Measurements from ENCODE around the gene GIGYF2. TPM values are rescaled to one million over a fixed set of nuclear protein-coding genes. Genes with fewer than 3 reads are reported as not detected.
"Not testable (repeated sequence)": the region's sequence is repeated elsewhere in the genome, so short reads cannot be mapped to it uniquely, and the experiment has no call there.

The GIGYF2 gene
- total and polyA plus RNA-seq, 2 donors: 19.1 to 35.8 TPM

DNA sequence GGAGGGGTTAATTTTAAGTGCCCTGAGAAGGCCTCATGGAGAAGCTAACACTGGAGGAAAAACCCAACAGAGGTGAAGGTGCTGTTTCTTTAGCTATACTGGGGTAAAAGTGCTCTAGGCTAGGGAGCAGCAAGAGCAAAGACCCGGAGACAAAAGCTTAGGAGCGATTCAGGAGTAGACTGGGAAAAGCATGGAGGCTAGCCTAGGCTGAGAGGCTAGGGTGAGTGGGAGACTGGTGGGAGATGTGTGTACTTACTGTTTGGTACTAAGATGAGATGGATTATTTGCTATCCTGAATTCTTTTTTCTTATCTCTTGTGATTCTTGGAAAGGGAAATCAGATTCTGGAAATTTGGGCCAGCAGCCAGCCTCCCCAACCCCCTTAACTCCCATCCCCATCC, 2.0 kb downstream of the GIGYF2 start:
- Histone ChIP-seq H3K36me3 (ENCODE audit: control insufficient read depth in 2 of 2, insufficient read depth in 2 of 2, low read length in 1 of 2) (peaks cover 6 to 7% of the 10 kb centered on the region in 2 donors), H3K27me3 (ENCODE audit: control insufficient read depth in 2 of 2, insufficient read depth in 1 of 2, low read length in 1 of 2) (no peaks in the 10 kb centered on the region), H3K27ac (ENCODE audit: low read depth in 1 of 2, low read length in 1 of 2) (no peak overlapping the region), H3K9me3 (ENCODE audit: control insufficient read depth in 2 of 2, insufficient read depth in 1 of 2, low read length in 1 of 2) (no peaks in the 10 kb centered on the region), H3K4me3 (ENCODE audit: low read length in 2 of 2) (no peak overlapping the region), H3K4me1 (ENCODE audit: control insufficient read depth in 2 of 2, insufficient read depth in 2 of 2, low read length in 2 of 2) (peaks cover 9 to 11% of the 10 kb centered on the region in 2 donors)
- over 99% methylated on average over 2 of the region's 2 CpGs for WGBS
- DNase-seq (ENCODE audit: low read depth in 6 of 9, low spot score in 9 of 9): no peak

DNA sequence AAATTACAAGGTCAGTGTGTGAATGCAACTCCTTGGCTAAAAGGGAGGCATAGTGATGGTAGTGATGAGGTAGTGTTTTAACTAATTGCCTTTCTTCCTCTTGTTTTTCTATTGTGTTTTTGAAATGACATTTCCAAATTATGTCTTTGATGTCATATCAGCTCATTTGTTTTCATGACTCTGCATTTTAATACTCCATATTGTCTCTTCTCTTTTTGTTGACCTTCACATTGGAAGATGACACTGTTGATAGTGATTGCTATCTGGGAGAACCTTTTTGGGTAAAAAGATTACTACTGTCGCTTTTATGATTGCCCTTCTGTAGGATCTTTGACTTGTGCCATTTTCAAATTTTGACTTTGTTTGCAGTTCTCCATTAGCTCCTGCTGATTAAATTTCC, 3.0 kb downstream of the GIGYF2 start:
- DNase-seq (ENCODE audit: low read depth in 6 of 9, low spot score in 9 of 9): no peak
- no peaks in the 10 kb centered on the region for H3K9me3 ChIP-seq (ENCODE audit: control insufficient read depth in 2 of 2, insufficient read depth in 1 of 2, low read length in 1 of 2)
- H3K4me1 ChIP-seq (ENCODE audit: control insufficient read depth in 2 of 2, insufficient read depth in 2 of 2, low read length in 2 of 2): peaks cover 9 to 11% of the 10 kb centered on the region in 2 donors
- no peaks in the 10 kb centered on the region for H3K27me3 ChIP-seq (ENCODE audit: control insufficient read depth in 2 of 2, insufficient read depth in 1 of 2, low read length in 1 of 2)
- peaks cover 10 to 13% of the 10 kb centered on the region in 2 donors for H3K36me3 ChIP-seq (ENCODE audit: control insufficient read depth in 2 of 2, insufficient read depth in 2 of 2, low read length in 1 of 2)
- WGBS: 100% methylated on average over 1 of the region's 1 CpG
- H3K27ac ChIP-seq (ENCODE audit: low read depth in 1 of 2, low read length in 1 of 2): no peak overlapping the region
- H3K4me3 ChIP-seq (ENCODE audit: low read length in 2 of 2): no peak overlapping the region

DNA sequence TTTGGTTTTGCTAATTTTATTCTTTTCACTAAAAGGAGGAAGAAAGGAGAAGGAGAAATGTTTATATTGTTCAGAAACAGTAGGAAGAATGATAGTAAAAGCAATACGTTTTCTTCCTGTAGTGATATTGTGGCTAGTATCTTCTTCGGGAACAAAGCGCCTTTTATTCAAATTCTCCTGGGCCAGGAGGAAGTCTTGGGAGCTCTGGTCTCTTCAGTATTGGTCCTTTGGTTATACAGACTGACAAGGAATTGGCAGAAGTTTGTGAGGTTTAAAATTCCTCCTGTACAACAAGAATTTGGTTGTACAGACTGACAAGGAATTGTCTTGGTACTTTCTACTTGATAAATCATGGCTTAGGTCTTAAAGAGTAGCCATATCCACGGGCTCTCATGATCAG, 9.9 kb downstream of the GIGYF2 start:
- DNase-seq (ENCODE audit: low read depth in 6 of 9, low spot score in 9 of 9): no peak
- no peaks in the 10 kb centered on the region for H3K4me1 ChIP-seq (ENCODE audit: control insufficient read depth in 2 of 2, insufficient read depth in 2 of 2, low read length in 2 of 2)
- H3K4me3 ChIP-seq (ENCODE audit: low read length in 2 of 2): no peak overlapping the region
- no peaks in the 10 kb centered on the region for H3K27me3 ChIP-seq (ENCODE audit: control insufficient read depth in 2 of 2, insufficient read depth in 1 of 2, low read length in 1 of 2)
- H3K9me3 ChIP-seq (ENCODE audit: control insufficient read depth in 2 of 2, insufficient read depth in 1 of 2, low read length in 1 of 2): no peaks in the 10 kb centered on the region
- H3K36me3 ChIP-seq (ENCODE audit: control insufficient read depth in 2 of 2, insufficient read depth in 2 of 2, low read length in 1 of 2): peaks cover 28 to 36% of the 10 kb centered on the region in 2 donors
- WGBS: 97% methylated on average over 4 of the region's 4 CpGs
- no peak overlapping the region for H3K27ac ChIP-seq (ENCODE audit: low read depth in 1 of 2, low read length in 1 of 2)

DNA sequence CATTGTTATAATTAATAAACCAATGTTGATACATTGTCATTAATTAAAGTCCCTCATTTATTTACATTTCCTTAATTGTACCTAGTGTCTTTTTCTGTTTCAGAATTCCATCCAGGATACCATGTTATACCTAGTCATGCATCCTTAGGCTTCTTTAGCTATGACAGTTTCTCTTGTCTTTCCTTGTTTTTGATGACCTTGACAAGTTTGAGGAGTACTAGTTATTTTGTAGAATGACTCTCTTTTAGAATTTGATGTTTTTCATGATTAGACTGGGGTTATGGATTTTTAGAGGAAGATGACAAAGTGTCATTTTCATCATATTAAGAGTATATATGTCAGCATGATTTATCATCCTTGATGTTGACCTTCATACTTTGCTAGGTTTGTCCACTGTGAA, 16.4 kb downstream of the GIGYF2 start:
- Histone ChIP-seq H3K36me3 (ENCODE audit: control insufficient read depth in 2 of 2, insufficient read depth in 2 of 2, low read length in 1 of 2) (peaks cover 14 to 26% of the 10 kb centered on the region in 2 donors), H3K27ac (ENCODE audit: low read depth in 1 of 2, low read length in 1 of 2) (no peak overlapping the region), H3K4me1 (ENCODE audit: control insufficient read depth in 2 of 2, insufficient read depth in 2 of 2, low read length in 2 of 2) (no peaks in the 10 kb centered on the region), H3K4me3 (ENCODE audit: low read length in 2 of 2) (no peak overlapping the region), H3K27me3 (ENCODE audit: control insufficient read depth in 2 of 2, insufficient read depth in 1 of 2, low read length in 1 of 2) (no peaks in the 10 kb centered on the region), H3K9me3 (ENCODE audit: control insufficient read depth in 2 of 2, insufficient read depth in 1 of 2, low read length in 1 of 2) (no peaks in the 10 kb centered on the region)
- no peak for DNase-seq (ENCODE audit: low read depth in 6 of 9, low spot score in 9 of 9)

DNA sequence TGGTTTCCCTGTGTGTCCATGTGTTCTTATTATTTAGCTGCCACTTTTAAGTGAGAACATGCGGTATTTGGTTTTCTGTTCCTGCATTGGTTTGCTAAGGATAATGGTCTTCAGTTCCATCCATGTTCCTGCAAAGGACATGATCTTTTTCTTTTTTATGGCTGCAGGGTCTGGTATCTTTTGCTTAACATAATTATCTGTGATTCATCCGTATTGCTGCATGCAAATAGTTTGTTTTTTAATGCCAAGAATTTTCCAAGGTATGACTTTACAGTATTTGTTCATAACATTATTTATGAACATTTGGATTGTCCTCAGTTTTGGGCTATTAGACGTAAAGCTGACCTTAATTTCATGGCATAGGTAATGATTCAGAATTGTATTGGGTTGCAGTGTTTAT, 17.8 kb downstream of the GIGYF2 start:
- H3K9me3 ChIP-seq (ENCODE audit: control insufficient read depth in 2 of 2, insufficient read depth in 1 of 2, low read length in 1 of 2): no peaks in the 10 kb centered on the region
- no peaks in the 10 kb centered on the region for H3K4me1 ChIP-seq (ENCODE audit: control insufficient read depth in 2 of 2, insufficient read depth in 2 of 2, low read length in 2 of 2)
- no peak overlapping the region for H3K27ac ChIP-seq (ENCODE audit: low read depth in 1 of 2, low read length in 1 of 2)
- H3K27me3 ChIP-seq (ENCODE audit: control insufficient read depth in 2 of 2, insufficient read depth in 1 of 2, low read length in 1 of 2): no peaks in the 10 kb centered on the region
- H3K36me3 ChIP-seq (ENCODE audit: control insufficient read depth in 2 of 2, insufficient read depth in 2 of 2, low read length in 1 of 2): peaks cover 16 to 26% of the 10 kb centered on the region in 2 donors
- over 99% methylated on average over 3 of the region's 3 CpGs for WGBS
- H3K4me3 ChIP-seq (ENCODE audit: low read length in 2 of 2): no peak overlapping the region
- no peak for DNase-seq (ENCODE audit: low read depth in 6 of 9, low spot score in 9 of 9)

DNA sequence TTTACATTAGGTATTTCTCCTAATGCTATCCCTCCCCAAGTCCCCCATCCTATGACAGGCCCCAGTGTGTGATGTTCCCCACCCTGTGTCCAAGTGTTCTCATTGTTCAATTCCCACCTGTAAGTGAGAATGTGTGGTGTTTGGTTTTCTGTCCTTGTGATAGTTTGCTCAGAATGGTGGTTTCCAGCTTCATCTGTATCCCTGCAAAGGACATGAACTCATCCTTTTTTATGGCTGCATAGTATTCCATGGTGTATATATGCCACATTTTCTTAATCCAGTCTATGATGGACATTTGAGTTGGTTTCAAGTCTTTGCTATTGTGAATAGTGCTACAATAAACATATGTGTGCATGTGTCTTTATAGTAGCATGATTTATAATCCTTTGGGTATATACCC, 22.9 kb downstream of the GIGYF2 start:
- H3K36me3 ChIP-seq (ENCODE audit: control insufficient read depth in 2 of 2, insufficient read depth in 2 of 2, low read length in 1 of 2): peaks cover 25 to 37% of the 10 kb centered on the region in 2 donors
- H3K4me1 ChIP-seq (ENCODE audit: control insufficient read depth in 2 of 2, insufficient read depth in 2 of 2, low read length in 2 of 2); DNase-seq (ENCODE audit: low read depth in 6 of 9, low spot score in 9 of 9); H3K27me3 ChIP-seq (ENCODE audit: control insufficient read depth in 2 of 2, insufficient read depth in 1 of 2, low read length in 1 of 2); H3K27ac ChIP-seq (ENCODE audit: low read depth in 1 of 2, low read length in 1 of 2); H3K4me3 ChIP-seq (ENCODE audit: low read length in 2 of 2); H3K9me3 ChIP-seq (ENCODE audit: control insufficient read depth in 2 of 2, insufficient read depth in 1 of 2, low read length in 1 of 2): not testable (repeated sequence)

DNA sequence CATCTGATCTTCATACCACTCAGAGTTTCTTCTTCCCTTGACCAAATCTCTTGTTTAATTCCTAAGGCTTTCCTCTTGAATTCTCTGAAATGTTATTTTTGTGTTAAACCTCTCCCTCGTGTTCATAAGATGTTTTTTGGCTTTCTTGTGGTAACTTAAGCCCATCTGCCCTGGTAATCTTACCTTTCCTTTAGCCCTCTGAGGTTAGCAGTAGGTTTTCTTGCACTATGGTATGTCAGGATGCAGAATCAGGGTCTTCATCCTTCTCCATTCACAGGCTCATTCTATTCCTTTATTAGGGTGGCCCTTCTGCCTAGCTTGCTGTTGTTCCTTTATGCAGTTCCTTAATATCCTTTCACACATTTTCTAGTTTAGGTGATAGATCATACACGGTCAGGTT, 24.1 kb downstream of the GIGYF2 start:
- peaks cover 3 to 6% of the 10 kb centered on the region in 2 donors for H3K4me1 ChIP-seq (ENCODE audit: control insufficient read depth in 2 of 2, insufficient read depth in 2 of 2, low read length in 2 of 2)
- DNase-seq (ENCODE audit: low read depth in 6 of 9, low spot score in 9 of 9): no peak

DNA sequence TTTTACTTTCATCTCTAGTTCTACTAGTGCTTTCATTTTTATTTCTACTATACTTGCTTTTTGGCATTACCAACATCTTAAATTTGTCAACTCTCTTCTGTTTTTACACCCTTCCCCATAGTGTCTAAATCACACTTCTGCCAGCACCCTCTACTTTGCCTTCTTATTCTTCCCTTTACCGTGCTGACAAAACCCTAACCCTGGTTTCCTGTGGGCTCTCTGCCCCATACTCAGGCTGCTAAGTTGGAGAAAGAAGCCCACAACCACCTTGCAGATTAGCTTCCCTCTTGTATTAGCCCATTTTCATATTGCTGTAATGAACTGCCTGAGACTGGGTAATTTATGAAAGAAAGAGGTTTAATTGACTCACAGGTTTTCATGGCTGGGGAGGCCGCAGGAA, 24.8 kb downstream of the GIGYF2 start:
- DNase-seq (ENCODE audit: low read depth in 6 of 9, low spot score in 9 of 9): peak in 1 of 9 donors; percentile 6
- Histone ChIP-seq H3K36me3 (ENCODE audit: control insufficient read depth in 2 of 2, insufficient read depth in 2 of 2, low read length in 1 of 2) (peaks cover 27 to 46% of the 10 kb centered on the region in 2 donors), H3K27ac (ENCODE audit: low read depth in 1 of 2, low read length in 1 of 2) (no peak overlapping the region), H3K4me3 (ENCODE audit: low read length in 2 of 2) (no peak overlapping the region), H3K27me3 (ENCODE audit: control insufficient read depth in 2 of 2, insufficient read depth in 1 of 2, low read length in 1 of 2) (no peaks in the 10 kb centered on the region), H3K4me1 (ENCODE audit: control insufficient read depth in 2 of 2, insufficient read depth in 2 of 2, low read length in 2 of 2) (peaks cover 3 to 6% of the 10 kb centered on the region in 2 donors), H3K9me3 (ENCODE audit: control insufficient read depth in 2 of 2, insufficient read depth in 1 of 2, low read length in 1 of 2) (no peaks in the 10 kb centered on the region)
- WGBS: 52% methylated on average over 2 of the region's 2 CpGs

More for the DNA sequence above, 24.1 kb downstream of the GIGYF2 start:
- H3K4me3 ChIP-seq (ENCODE audit: low read length in 2 of 2): no peak overlapping the region
- H3K36me3 ChIP-seq (ENCODE audit: control insufficient read depth in 2 of 2, insufficient read depth in 2 of 2, low read length in 1 of 2): peaks cover 30 to 43% of the 10 kb centered on the region in 2 donors
- WGBS: 47% methylated on average over 2 of the region's 2 CpGs
- no peaks in the 10 kb centered on the region for H3K27me3 ChIP-seq (ENCODE audit: control insufficient read depth in 2 of 2, insufficient read depth in 1 of 2, low read length in 1 of 2)
- H3K27ac ChIP-seq (ENCODE audit: low read depth in 1 of 2, low read length in 1 of 2): no peak overlapping the region
- H3K9me3 ChIP-seq (ENCODE audit: control insufficient read depth in 2 of 2, insufficient read depth in 1 of 2, low read length in 1 of 2): no peaks in the 10 kb centered on the region

DNA sequence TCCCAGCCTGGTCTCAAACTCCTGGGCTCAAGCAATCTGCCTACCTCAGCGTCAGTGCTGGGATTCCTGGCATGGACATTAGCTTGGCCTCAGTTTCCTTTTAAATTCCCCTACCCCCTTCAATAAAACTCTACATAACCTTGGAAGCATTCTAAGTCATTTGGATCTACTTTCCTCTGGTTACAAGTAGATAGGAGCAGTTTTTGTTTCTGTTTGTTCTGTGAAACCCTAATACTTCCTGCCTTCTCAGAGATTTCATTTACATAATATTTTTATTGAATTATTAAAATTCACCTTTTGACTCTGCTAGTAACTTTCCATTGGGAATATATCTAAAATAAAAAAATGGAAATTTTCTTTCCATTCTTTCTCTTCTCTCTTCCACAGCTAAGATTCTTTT, 25.9 kb downstream of the GIGYF2 start:
- 98% methylated on average over 1 of the region's 1 CpG for WGBS
- Histone ChIP-seq H3K27ac (ENCODE audit: low read depth in 1 of 2, low read length in 1 of 2) (no peak overlapping the region), H3K36me3 (ENCODE audit: control insufficient read depth in 2 of 2, insufficient read depth in 2 of 2, low read length in 1 of 2) (peaks cover 23 to 47% of the 10 kb centered on the region in 2 donors), H3K4me3 (ENCODE audit: low read length in 2 of 2) (no peak overlapping the region), H3K9me3 (ENCODE audit: control insufficient read depth in 2 of 2, insufficient read depth in 1 of 2, low read length in 1 of 2) (no peaks in the 10 kb centered on the region), H3K27me3 (ENCODE audit: control insufficient read depth in 2 of 2, insufficient read depth in 1 of 2, low read length in 1 of 2) (no peaks in the 10 kb centered on the region), H3K4me1 (ENCODE audit: control insufficient read depth in 2 of 2, insufficient read depth in 2 of 2, low read length in 2 of 2) (peaks cover 3 to 6% of the 10 kb centered on the region in 2 donors)
- no peak for DNase-seq (ENCODE audit: low read depth in 6 of 9, low spot score in 9 of 9)

DNA sequence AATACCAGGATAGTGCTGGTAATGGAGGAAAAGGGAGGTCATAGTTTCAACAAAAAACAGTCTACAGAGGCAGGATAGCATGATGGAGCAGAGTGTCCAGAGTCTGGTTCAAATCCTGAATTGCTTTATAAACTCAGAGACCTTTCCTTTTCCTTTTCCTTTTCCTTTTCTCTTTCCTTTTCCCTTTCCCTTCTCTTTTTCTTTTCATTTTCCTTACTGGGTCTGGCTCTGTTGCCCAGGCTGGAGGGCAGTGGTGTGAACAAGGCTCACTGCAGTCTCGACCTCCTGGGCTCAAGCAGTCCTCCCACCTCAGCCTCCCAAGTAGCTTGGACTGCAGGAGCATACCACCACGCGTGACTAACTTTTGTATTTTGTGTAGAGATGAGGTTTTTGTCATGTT, 31.7 kb downstream of the GIGYF2 start:
- Histone ChIP-seq H3K27ac (ENCODE audit: low read depth in 1 of 2, low read length in 1 of 2) (no peak overlapping the region), H3K4me1 (ENCODE audit: control insufficient read depth in 2 of 2, insufficient read depth in 2 of 2, low read length in 2 of 2) (no peaks in the 10 kb centered on the region), H3K4me3 (ENCODE audit: low read length in 2 of 2) (no peak overlapping the region), H3K27me3 (ENCODE audit: control insufficient read depth in 2 of 2, insufficient read depth in 1 of 2, low read length in 1 of 2) (no peaks in the 10 kb centered on the region), H3K9me3 (ENCODE audit: control insufficient read depth in 2 of 2, insufficient read depth in 1 of 2, low read length in 1 of 2) (no peaks in the 10 kb centered on the region), H3K36me3 (ENCODE audit: control insufficient read depth in 2 of 2, insufficient read depth in 2 of 2, low read length in 1 of 2) (peaks cover 24 to 50% of the 10 kb centered on the region in 2 donors)
- WGBS: 99% methylated on average over 3 of the region's 3 CpGs
- no peak for DNase-seq (ENCODE audit: low read depth in 6 of 9, low spot score in 9 of 9)

Data from thymus (tissue), 11 donors.